H1 (cell line): ENCODE results near the gene ZNF624. TPM values are rescaled to one million over a fixed set of nuclear protein-coding genes. Genes with fewer than 3 reads are reported as not detected.

Experiments
- BCL11A ChIP-seq, 2 experiments: IDR thresholded peaks; one replicate each; pipeline ENCODE4 v1.6.1; 2011; ENCODE audit warnings: low read depth in 2 of 2, low read length in 2 of 2, mild to moderate bottlenecking in 2 of 2
- CBX5 ChIP-seq: fragments of 300-800, 300-1000 bp; sonication (generic); IDR thresholded peaks from 2 replicates; pipeline ENCODE4 v1.7.1; 2016; ENCODE audit warnings: antibody characterized with exemption, low read length, low read depth
- CBX8 ChIP-seq: fragments of 300-800, 300-1000 bp; sonication (generic); IDR thresholded peaks from 2 replicates; pipeline ENCODE4 v1.7.1; 2016; ENCODE audit warnings: low read depth, low read length, borderline replicate concordance
- EGR1 ChIP-seq: IDR thresholded peaks from 2 replicates; pipeline ENCODE4 v1.6.1; 2011; ENCODE audit warnings: low read depth, low read length, borderline replicate concordance
- EP300 ChIP-seq, 2 experiments: IDR thresholded peaks; 1 replicate in 1 of 2; 2 replicates in 1 of 2; pipeline ENCODE4 v1.6.1; 2011 to 2012; ENCODE audit warnings: low read depth in 2 of 2, low read length in 2 of 2, mild to moderate bottlenecking in 2 of 2, borderline replicate concordance in 1 of 2, inconsistent platforms in 1 of 2, moderate library complexity in 1 of 2
- EZH2 ChIP-seq: fragments of 200-600 bp; sonication (generic); IDR thresholded peaks from 2 replicates; pipeline ENCODE4 v1.7.1; 2012; ENCODE audit warnings: low read depth, mild to moderate bottlenecking, moderate library complexity, low read length, inconsistent platforms; ENCODE audit not compliant: severe bottlenecking
- HDAC2 ChIP-seq, 2 experiments: fragments of 300-600 bp in 1 of 2; sonication (generic) in 1 of 2; IDR thresholded peaks; 2 replicates each; pipeline ENCODE4 v1.6.1; 2011 to 2012; ENCODE audit warnings: low read depth in 2 of 2, low read length in 2 of 2, mild to moderate bottlenecking in 2 of 2, moderate library complexity in 2 of 2, borderline replicate concordance in 1 of 2, inconsistent platforms in 1 of 2
- JUND ChIP-seq: IDR thresholded peaks from 2 replicates; pipeline ENCODE4 v1.6.1; 2011; ENCODE audit warnings: mild to moderate bottlenecking, improper control_type of control experiment, low read length
- NRF1 ChIP-seq: IDR thresholded peaks from 2 replicates; pipeline ENCODE4 v1.6.1; 2011; ENCODE audit warnings: mild to moderate bottlenecking, low read depth, low read length, improper control_type of control experiment
- POLR2A ChIP-seq, 2 experiments: IDR thresholded peaks; 1 replicate in 1 of 2; 2 replicates in 1 of 2; pipeline ENCODE4 v1.6.1; 2011; ENCODE audit warnings: low read depth in 2 of 2, low read length in 2 of 2, mild to moderate bottlenecking in 2 of 2; ENCODE audit errors: control extremely low read depth in 1 of 2
- POU5F1 ChIP-seq: IDR thresholded peaks from 2 replicates; pipeline ENCODE4 v1.6.1; 2011; ENCODE audit warnings: low read depth, mild to moderate bottlenecking, low read length, moderate library complexity
- RAD21 ChIP-seq, 2 experiments: IDR thresholded peaks in 1 of 2; conservative IDR thresholded peaks in 1 of 2; 2 replicates each; pipeline ENCODE4 v1.6.1; 2011; ENCODE audit warnings: low read depth in 2 of 2, low read length in 2 of 2, improper control_type of control experiment in 1 of 2, inconsistent platforms in 1 of 2, mild to moderate bottlenecking in 1 of 2, moderate library complexity in 1 of 2
- RBBP5 ChIP-seq: IDR thresholded peaks from 2 replicates; pipeline ENCODE4 v1.7.1; 2012; ENCODE audit warnings: low read depth, mild to moderate bottlenecking, inconsistent platforms, low read length, moderate library complexity, borderline replicate concordance
- RFX5 ChIP-seq: IDR thresholded peaks from 2 replicates; pipeline ENCODE4 v1.6.1; 2011; ENCODE audit warnings: low read depth, low read length, improper control_type of control experiment, borderline replicate concordance
- SIX5 ChIP-seq: IDR thresholded peaks from 2 replicates; pipeline ENCODE4 v1.6.1; 2011; ENCODE audit warnings: mild to moderate bottlenecking, low read depth, low read length
- SRF ChIP-seq: IDR thresholded peaks from 2 replicates; pipeline ENCODE4 v1.6.1; 2011; ENCODE audit warnings: mild to moderate bottlenecking, low read depth, low read length, moderate library complexity
- SUZ12 ChIP-seq: fragments of 200-600 bp; sonication (generic); IDR thresholded peaks from 2 replicates; pipeline ENCODE4 v1.6.1; 2012; ENCODE audit warnings: mild to moderate bottlenecking, inconsistent platforms, low read length, moderate library complexity, mixed read lengths
- TAF7 ChIP-seq: optimal IDR thresholded peaks from 2 replicates; pipeline ENCODE3; 2011; ENCODE audit warnings: low read depth, mild to moderate bottlenecking, inconsistent platforms, low read length, moderate library complexity, borderline replicate concordance
- TBP ChIP-seq: IDR thresholded peaks from 2 replicates; pipeline ENCODE4 v1.6.1; 2011; ENCODE audit warnings: low read depth, low read length, improper control_type of control experiment
- TCF12 ChIP-seq: IDR thresholded peaks from 2 replicates; pipeline ENCODE4 v1.6.1; 2011; ENCODE audit warnings: low read depth, mild to moderate bottlenecking, low read length
- YY1 ChIP-seq: IDR thresholded peaks from 2 replicates; pipeline ENCODE4 v1.6.1; 2011; ENCODE audit warnings: low read depth, mild to moderate bottlenecking, low read length
- ZNF274 ChIP-seq: IDR thresholded peaks from 2 replicates; pipeline ENCODE4 v1.7.0; 2012; ENCODE audit warnings: low read length, borderline replicate concordance; ENCODE audit errors: extremely low read depth
- polyA plus RNA-seq, 7 experiments: library from polyadenylated mRNA; depleted of rRNA in 3 of 7; stranded (reverse) in 5 of 7; unstranded in 2 of 7; fragments of >200 nt in 5 of 7; fragments of 200-250 nt in 2 of 7; gene quantifications; 1 replicate in 5 of 7; 2 replicates in 1 of 7; 4 replicates in 1 of 7; pipeline versions ENCODE4 v1.2.1 to v1.2.3, GENCODE V29; 2011 to 2013; ENCODE audit warnings: missing spikeins in 2 of 7, mixed read lengths in 2 of 7
- total RNA-seq: library from RNA; stranded (reverse); fragmentation: NEBNext Ultra II Directional; extraction: Animal tissue kit (Norgen Biotek cat#: 25700); gene quantifications from 2 replicates; pipeline ENCODE4 v1.2.1, GENCODE V29; 2021
- TF ChIP-seq, protein P1 (sequence below): IDR thresholded peaks from 2 replicates; pipeline ENCODE4 v1.6.1; 2012; ENCODE audit warnings: low read length, inconsistent platforms

ZNF624 gene
- total and polyA plus RNA-seq, 2 of the 8 experiments (the other 6 are each of a cell fraction or from before 2014, with no cell fraction given): 0.39 to 2.5 TPM

DNA sequence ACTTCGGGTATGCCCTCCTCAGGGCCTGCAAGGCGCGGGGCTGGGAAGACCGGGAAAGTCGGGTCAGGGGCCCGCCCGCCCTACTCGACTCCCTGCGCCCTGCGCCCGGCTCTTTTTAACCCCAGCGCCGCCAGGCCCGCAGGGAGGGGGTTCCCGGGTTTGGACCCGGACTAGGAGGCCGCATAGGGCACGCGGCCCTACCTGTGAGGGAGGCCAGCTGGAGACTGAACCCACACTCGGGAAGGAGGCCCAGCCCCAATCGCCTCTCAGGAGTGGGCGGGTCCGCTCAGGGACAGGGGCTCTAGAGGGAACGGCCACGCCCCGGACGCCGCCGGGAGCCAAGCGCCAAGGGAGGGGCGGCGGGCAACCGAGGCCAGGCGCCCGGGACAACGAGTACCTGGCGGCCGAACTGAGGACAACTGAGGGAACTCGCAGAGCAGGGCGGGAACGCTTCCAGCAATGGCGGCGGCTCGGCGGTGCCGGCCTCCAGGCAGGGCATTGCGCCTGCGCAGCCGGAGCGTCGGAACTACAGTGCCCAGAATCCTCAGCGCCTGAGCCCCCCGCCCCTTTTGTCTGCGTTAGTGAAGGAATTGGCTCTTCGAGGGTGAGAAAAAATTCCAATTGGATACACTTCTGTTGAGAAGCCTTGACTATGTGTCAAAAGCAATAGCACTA is at the start of gene ZNF624 (continued):
- TF ChIP-seq EGR1 (no peak), EP300 (IDR thresholded peaks at IDR 0.05; ENCODE audit: borderline replicate concordance in 1 of 2, low read depth in 2 of 2, low read length in 2 of 2) (no peak), EZH2 (no peak), SUZ12 (no peak), RBBP5 (no peak), SIX5 (peak; percentile 80), ZNF274 (no peak), SRF (no peak), RFX5 (no peak), BCL11A (IDR thresholded peaks at IDR 0.05; ENCODE audit: low read depth in 2 of 2, low read length in 2 of 2) (no peak), CBX5 (no peak), JUND (no peak), POU5F1 (no peak), TBP (peak; percentile 76), NRF1 (peak; percentile 90), HDAC2 (IDR thresholded peaks at IDR 0.05; ENCODE audit: borderline replicate concordance in 1 of 2, low read depth in 2 of 2, low read length in 2 of 2) (0 out of 4 replicates have a peak, but pooled peaks of 1 of the 2 experiments have one; percentile 47), YY1 (peak; percentile 98), POLR2A (IDR thresholded peaks at IDR 0.05; ENCODE audit: control extremely low read depth in 1 of 2, low read depth in 2 of 2, low read length in 2 of 2) (peak; percentile 77 to 82), TAF7 (peak; percentile 75), CBX8 (no peak), RAD21 (IDR thresholded peaks at IDR 0.05 in 1 of 2, conservative IDR thresholded peaks at IDR 0.05 in 1 of 2; ENCODE audit: low read depth in 2 of 2, low read length in 2 of 2) (no peak), TCF12 (no peak)
- TF ChIP-seq, protein P1, sequence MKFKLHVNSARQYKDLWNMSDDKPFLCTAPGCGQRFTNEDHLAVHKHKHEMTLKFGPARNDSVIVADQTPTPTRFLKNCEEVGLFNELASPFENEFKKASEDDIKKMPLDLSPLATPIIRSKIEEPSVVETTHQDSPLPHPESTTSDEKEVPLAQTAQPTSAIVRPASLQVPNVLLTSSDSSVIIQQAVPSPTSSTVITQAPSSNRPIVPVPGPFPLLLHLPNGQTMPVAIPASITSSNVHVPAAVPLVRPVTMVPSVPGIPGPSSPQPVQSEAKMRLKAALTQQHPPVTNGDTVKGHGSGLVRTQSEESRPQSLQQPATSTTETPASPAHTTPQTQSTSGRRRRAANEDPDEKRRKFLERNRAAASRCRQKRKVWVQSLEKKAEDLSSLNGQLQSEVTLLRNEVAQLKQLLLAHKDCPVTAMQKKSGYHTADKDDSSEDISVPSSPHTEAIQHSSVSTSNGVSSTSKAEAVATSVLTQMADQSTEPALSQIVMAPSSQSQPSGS: no peak
